ENCODE measurements around the gene ABCC12. TPM values are rescaled to one million over a fixed set of nuclear protein-coding genes. Genes with fewer than 3 reads are reported as not detected.

The ABCC12 gene
- total and polyA plus RNA-seq, 8 donors: 0.06 to 0.26 (median 0.18) TPM; not detected in 2

DNA sequence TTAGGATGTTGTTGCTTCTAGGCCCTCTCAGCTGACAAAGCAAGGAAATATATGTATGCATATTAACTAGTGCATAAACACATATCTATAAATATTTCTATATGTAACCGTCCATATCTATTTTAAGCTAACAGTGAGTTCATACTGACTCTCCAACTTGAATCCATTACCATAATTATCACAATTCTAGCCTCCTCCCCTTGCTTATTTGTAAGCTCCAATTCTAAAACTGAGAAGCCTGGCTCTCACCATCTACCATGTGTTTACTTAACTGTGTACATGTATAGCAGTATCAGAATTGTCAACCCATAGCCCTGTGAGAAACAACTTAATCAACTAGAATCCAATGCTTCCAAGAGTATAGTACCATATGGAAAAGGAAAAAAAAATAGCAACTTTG lies 5.1 kb downstream of the ABCC12 start:
- Histone ChIP-seq H3K9me3 (peaks cover 0 to 15% of the 10 kb centered on the region in 2 donors), H3K4me1 (no peaks in the 10 kb centered on the region), H3K27ac (no peak overlapping the region), H3K27me3 (no peaks in the 10 kb centered on the region), H3K4me3 (no peak overlapping the region), H3K36me3 (no peaks in the 10 kb centered on the region)
- DNase-seq: no peak
- TF ChIP-seq, protein P1, sequence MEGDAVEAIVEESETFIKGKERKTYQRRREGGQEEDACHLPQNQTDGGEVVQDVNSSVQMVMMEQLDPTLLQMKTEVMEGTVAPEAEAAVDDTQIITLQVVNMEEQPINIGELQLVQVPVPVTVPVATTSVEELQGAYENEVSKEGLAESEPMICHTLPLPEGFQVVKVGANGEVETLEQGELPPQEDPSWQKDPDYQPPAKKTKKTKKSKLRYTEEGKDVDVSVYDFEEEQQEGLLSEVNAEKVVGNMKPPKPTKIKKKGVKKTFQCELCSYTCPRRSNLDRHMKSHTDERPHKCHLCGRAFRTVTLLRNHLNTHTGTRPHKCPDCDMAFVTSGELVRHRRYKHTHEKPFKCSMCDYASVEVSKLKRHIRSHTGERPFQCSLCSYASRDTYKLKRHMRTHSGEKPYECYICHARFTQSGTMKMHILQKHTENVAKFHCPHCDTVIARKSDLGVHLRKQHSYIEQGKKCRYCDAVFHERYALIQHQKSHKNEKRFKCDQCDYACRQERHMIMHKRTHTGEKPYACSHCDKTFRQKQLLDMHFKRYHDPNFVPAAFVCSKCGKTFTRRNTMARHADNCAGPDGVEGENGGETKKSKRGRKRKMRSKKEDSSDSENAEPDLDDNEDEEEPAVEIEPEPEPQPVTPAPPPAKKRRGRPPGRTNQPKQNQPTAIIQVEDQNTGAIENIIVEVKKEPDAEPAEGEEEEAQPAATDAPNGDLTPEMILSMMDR (IDR thresholded peaks at IDR 0.05): no peak
- intact Hi-C loops (cut with DNase I): no loop called here
- no peak for ATAC-seq

DNA sequence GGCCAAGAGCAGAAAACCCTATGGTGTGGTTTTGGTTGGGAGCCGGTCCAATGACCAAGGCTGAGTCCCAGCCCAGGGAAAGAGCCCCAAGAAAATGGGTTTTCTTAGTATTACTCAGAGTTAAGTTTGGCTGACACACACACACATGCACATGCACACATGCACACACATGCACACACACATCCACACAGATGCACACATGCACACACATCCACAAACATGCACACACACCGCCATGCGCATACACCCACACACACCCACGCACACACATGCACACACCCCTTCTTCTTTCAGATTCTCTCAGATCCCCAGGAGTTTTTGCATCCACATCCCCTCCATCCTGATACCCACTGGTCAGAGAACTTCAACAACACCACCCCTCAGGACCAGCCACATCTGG lies 9.1 kb downstream of the ABCC12 start:
- TF ChIP-seq, protein P1 (IDR thresholded peaks at IDR 0.05): no peak
- ATAC-seq (no peak), DNase-seq (no peak)
- H3K4me1 ChIP-seq: no peaks in the 10 kb centered on the region
- no peak overlapping the region for H3K27ac ChIP-seq
- no peaks in the 10 kb centered on the region for H3K36me3 ChIP-seq
- intact Hi-C loops (cut with DNase I): no loop called here
- H3K4me3 ChIP-seq: no peak overlapping the region
- H3K27me3 ChIP-seq: no peaks in the 10 kb centered on the region
- H3K9me3 ChIP-seq: peaks cover 0 to 15% of the 10 kb centered on the region in 2 donors

DNA sequence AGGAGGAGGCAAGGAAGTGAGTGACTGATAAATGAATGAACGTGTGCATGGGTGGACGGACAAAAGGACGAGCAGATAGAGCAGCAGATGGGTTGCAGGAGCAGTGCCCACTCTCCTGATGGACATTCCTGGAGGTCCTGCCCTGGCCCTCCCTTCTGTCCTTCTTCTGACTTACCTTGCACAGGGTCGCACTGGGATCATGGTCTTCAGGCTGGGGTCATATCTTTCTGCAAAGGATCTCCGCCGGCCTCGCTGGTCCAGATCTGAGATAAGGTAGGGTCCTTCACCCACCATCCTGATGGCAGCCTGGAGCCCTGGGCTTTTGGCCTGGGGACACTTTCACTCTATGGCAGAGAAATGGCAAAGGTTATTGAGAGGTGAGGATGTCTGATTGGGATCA lies 9.7 kb downstream of the ABCC12 start:
- DNase-seq: no peak
- Histone ChIP-seq H3K4me1 (no peaks in the 10 kb centered on the region), H3K4me3 (no peak overlapping the region), H3K9me3 (peaks cover 0 to 15% of the 10 kb centered on the region in 2 donors), H3K27ac (no peak overlapping the region), H3K27me3 (no peaks in the 10 kb centered on the region), H3K36me3 (no peaks in the 10 kb centered on the region)
- ATAC-seq: no peak
- TF ChIP-seq, protein P1 (IDR thresholded peaks at IDR 0.05): no peak
- intact Hi-C loops (cut with DNase I): no loop called here

DNA sequence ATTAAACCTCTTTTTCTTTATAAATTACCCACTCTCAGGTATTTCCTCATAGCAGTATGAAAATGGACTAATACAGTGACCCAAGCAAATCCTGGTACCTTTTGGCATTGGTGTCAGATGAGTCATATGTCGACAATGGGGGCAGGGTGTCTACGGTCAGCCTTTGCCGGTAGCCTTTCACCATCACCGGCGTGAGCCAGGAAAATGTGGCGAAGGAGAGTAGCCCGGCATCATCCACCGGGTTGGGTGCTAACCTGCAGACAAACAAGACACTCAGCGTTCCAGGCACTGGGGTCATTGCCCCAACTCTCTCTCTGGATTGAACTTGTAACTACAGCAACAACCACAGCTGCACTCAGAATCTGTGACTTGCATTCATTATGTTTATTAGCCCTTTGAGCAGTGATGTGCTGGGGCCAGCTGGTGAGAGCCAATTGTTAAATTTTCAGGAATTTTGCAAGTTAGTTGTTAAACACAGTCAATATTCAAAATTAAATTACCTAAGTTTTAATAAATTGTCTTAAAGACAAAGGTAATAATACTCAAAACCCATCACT lies 11.9 kb downstream of the ABCC12 start:
- Histone ChIP-seq H3K9me3 (peaks cover 0 to 5% of the 10 kb centered on the region in 2 donors), H3K36me3 (no peaks in the 10 kb centered on the region), H3K4me1 (no peaks in the 10 kb centered on the region), H3K27me3 (no peaks in the 10 kb centered on the region), H3K27ac (no peak overlapping the region), H3K4me3 (no peak overlapping the region)
- ATAC-seq: no peak
- intact Hi-C loops (cut with DNase I): no loop called here
- no peak for DNase-seq
- TF ChIP-seq, protein P1 (IDR thresholded peaks at IDR 0.05): no peak

DNA sequence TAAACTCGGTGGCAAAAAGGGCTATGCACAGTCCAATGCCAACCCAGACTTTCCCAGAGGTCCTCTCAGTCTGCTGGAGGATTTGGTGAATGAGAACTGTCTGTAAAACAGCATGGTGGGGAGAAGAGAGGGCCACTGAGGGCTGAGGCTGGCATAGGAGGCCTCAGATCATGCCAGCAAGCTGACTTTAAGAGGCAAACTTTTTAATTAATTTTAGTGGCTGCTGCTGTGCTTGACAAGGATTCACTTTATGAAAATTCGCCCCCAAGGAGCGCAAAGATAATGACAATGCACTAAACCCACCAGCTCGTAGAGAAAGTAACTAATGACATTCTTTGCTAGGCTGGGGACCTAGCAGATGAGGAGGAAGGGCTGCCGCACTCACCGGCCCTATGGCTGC lies 15.0 kb downstream of the ABCC12 start:
- no peaks in the 10 kb centered on the region for H3K27me3 ChIP-seq
- no peaks in the 10 kb centered on the region for H3K36me3 ChIP-seq
- H3K4me3 ChIP-seq: no peak overlapping the region
- intact Hi-C loops (cut with DNase I): no loop called here
- TF ChIP-seq, protein P1 (IDR thresholded peaks at IDR 0.05): no peak
- H3K27ac ChIP-seq: no peak overlapping the region
- no peaks in the 10 kb centered on the region for H3K9me3 ChIP-seq
- DNase-seq: no peak
- ATAC-seq: no peak
- no peaks in the 10 kb centered on the region for H3K4me1 ChIP-seq
